HG03378 (cell line): Measurements from ENCODE around the gene AZIN2.

Experiments used
- ATAC-seq: cut with Tn5 transposase; IDR thresholded peaks from one replicate; pipeline ENCODE4 v1.9.1; 2021; ENCODE audit warnings: mild to moderate bottlenecking, moderate library complexity; ENCODE audit not compliant: unreplicated experiment

Gene AZIN2

GRCh38 chr1:33149453-33150190 is 68.7 kb downstream of the AZIN2 start:
- no peak for ATAC-seq

- ATAC-seq = no peak
These were observed 69.6 kb downstream of the AZIN2 start for GRCh38 chr1:33150522-33150921.

GRCh38 chr1:33151116-33151515 is 70.2 kb downstream of the AZIN2 start:
- ATAC-seq = no peak

GRCh38 chr1:33152685-33153432 is 71.9 kb downstream of the AZIN2 start:
- ATAC-seq = no peak

- no peak for ATAC-seq
These were observed 72.7 kb downstream of the AZIN2 start for GRCh38 chr1:33153650-33154049.

GRCh38 chr1:33155877-33156538 is 75.1 kb downstream of the AZIN2 start:
- ATAC-seq = no peak

GRCh38 chr1:33157131-33157530 is 76.2 kb downstream of the AZIN2 start:
- no peak for ATAC-seq

GRCh38 chr1:33158366-33158765 is 77.4 kb downstream of the AZIN2 start:
- no peak for ATAC-seq

- ATAC-seq = no peak
These were observed 78.6 kb downstream of the AZIN2 start for GRCh38 chr1:33159577-33159976.

- no peak for ATAC-seq
These were observed 80.2 kb downstream of the AZIN2 start for GRCh38 chr1:33161061-33161681.

GRCh38 chr1:33162141-33162540 is 81.2 kb downstream of the AZIN2 start:
- ATAC-seq = no peak

- no peak for ATAC-seq
These were observed 82.9 kb downstream of the AZIN2 start for GRCh38 chr1:33163621-33164519.

GRCh38 chr1:33165209-33165608 is 84.3 kb downstream of the AZIN2 start:
- no peak for ATAC-seq

- ATAC-seq = no peak
These were observed 84.9 kb downstream of the AZIN2 start for GRCh38 chr1:33165809-33166208.

- no peak for ATAC-seq
These were observed 86.9 kb downstream of the AZIN2 start for GRCh38 chr1:33167650-33168447.

GRCh38 chr1:33168556-33169289 is 87.8 kb downstream of the AZIN2 start:
- no peak for ATAC-seq

GRCh38 chr1:33169290-33170055 is 88.5 kb downstream of the AZIN2 start:
- ATAC-seq = no peak
